ENCODE data around the gene ZNF383.
A peak's percentile ranks its signal among the peaks of the same experiment; 100 is the strongest.
"Not testable (repeated sequence)": the region's sequence is repeated elsewhere in the genome, so short reads cannot be mapped to it uniquely, and the experiment has no call there.

Gene ZNF383

DNA sequence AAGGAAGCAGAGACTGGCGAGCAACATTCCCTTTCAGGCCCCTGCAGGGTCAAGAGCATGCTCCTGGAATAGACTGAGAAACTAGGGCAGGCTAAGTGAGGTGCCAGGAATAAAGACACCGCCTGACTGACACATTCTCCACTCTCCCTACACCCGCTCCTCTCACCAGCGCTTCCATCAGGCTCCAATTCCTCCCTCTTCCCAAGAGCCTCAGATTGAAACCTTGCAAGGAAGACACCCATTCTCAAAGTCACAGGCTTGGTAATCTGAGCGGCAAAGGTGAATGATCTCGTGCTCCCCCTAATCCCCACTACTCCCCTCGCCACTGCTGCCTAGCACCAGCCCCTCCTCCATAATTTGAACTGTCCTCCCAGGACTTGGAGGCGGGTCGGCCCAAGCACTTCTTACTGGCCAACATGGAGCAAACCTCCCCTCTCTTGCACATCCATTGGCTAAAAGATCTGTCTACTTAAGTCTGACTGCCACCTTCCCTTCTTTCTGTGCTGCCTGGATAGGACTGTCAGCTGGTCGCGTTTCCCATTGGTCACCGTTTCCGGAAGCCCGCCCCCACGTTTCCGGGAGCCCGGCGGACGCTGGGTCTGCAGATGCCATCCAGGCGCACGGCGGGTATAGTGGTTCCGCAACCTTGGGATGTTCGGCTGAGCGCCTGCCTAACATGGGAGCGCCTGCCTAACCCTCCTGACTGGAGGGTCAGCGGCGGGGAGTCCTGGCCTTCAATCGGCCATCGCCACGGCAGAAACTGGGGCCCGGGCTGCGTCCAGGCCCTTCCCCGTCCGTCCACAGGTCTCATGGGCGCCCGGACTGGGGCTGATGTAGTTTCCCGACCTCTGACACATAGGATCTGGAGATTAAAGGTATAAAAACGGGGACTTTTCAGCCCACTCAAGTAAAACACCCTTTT, 33.6 kb downstream of the ZNF383 start:
- H3K36me3 Mint-ChIP-seq (ENCODE audit: low read depth) = no peaks in the 10 kb centered on the region
- intact Hi-C loops (cut with micrococcal nuclease) = no loop called here
- H3K4me1 Mint-ChIP-seq (ENCODE audit: low read depth) = peaks cover 7% of the 10 kb centered on the region
- no peak overlapping the region for H3K27ac Mint-ChIP-seq
- H3K9me3 Mint-ChIP-seq = peaks cover 85% of the 10 kb centered on the region
- H3K27me3 Mint-ChIP-seq = no peaks in the 10 kb centered on the region
- H3K4me3 Mint-ChIP-seq = peak overlapping the region; percentile 48

DNA sequence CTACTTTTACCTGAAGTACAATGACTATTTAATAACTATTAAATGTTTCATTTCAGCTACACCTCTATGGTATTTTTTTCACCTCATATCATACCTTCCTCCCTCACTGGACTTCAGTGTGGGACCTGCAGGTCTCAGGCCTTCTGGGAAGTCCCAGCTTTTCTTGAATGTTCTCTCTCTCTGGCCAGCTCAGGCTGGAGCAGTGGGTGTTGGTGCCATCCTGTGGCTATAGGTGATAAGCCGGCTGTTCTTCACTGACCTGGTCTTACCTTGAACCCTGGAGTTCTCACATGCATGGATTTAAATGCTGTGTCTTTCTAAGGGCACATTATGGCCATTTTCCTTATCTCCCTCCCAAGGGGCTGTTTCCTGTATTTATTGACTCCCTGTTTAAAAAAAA, 45.0 kb downstream of the ZNF383 start:
- H3K36me3 Mint-ChIP-seq (ENCODE audit: low read depth); H3K4me3 Mint-ChIP-seq: not testable (repeated sequence)

DNA sequence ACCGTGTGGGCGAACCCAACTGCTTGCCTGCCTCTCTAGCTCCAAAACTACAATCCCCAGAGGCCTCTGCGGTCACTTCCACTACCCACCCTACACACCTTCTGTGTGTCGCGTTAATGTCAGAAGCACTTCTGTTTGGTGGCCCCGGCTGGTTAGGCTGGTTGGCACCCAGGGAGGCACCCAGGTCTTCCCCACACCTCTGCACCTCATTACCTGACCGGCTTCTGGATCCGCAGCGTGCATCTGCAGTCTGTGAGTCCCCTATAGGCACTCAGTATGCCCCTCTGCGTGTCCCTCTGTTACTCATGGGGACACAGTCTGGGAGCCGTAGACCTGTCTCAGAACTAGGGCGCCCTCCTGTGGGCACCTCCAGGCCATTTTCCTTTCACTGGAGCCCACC, 49.0 kb downstream of the ZNF383 start:
- H3K36me3 Mint-ChIP-seq (ENCODE audit: low read depth); intact Hi-C loops (cut with micrococcal nuclease): not testable (repeated sequence)
- peaks cover 34% of the 10 kb centered on the region for H3K9me3 Mint-ChIP-seq

More for the DNA sequence above, 45.0 kb downstream of the ZNF383 start:
- H3K4me1 Mint-ChIP-seq (ENCODE audit: low read depth); H3K27ac Mint-ChIP-seq; intact Hi-C loops (cut with micrococcal nuclease); H3K27me3 Mint-ChIP-seq: not testable (repeated sequence)
- peaks cover 63% of the 10 kb centered on the region for H3K9me3 Mint-ChIP-seq

DNA sequence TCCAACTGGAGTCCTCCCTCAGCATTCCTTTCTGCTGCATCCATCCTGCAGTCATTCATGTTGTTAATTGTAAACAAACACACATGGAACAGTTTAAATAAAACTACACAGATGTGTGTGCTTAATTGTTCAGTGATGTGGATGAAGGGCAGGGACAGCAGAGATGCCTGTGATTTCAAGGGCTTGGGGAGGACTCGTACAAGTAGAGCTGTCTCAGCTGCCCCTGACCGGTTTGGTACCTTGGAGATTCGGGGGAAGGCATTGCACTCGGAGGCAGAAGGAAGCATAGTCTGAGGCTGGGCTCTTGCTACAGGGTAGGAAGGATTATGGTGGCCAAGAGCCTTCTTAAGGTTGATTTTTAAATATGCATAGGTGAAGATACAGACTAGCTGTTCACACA, 49.7 kb downstream of the ZNF383 start:
- H3K36me3 Mint-ChIP-seq (ENCODE audit: low read depth); H3K27ac Mint-ChIP-seq; H3K27me3 Mint-ChIP-seq; H3K4me1 Mint-ChIP-seq (ENCODE audit: low read depth); H3K4me3 Mint-ChIP-seq; intact Hi-C loops (cut with micrococcal nuclease): not testable (repeated sequence)
- H3K9me3 Mint-ChIP-seq = peaks cover 26% of the 10 kb centered on the region

More for the DNA sequence above, 49.0 kb downstream of the ZNF383 start:
- not testable (repeated sequence) for H3K27ac Mint-ChIP-seq; H3K4me3 Mint-ChIP-seq; H3K27me3 Mint-ChIP-seq; H3K4me1 Mint-ChIP-seq (ENCODE audit: low read depth)

DNA sequence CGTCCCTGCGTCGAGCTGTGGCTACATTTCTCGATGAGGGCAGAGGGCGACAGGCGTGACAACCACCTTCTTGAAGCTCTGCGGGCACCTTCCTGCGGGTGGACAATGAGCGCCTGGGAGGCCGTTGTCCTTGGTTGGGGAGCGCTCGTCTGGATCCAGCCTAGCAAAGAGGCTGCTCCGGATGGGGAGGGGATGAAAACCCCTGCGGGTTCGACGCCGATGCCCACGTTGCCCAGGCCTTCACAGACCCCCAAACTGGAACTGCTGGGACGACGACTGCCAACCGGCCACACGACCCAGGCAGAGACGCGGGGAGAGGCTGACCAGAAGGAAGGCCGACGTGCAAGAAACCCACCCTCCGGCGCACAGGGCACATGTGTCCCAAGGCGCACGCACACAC, 62.6 kb downstream of the ZNF383 start:
- H3K4me1 Mint-ChIP-seq (ENCODE audit: low read depth); intact Hi-C loops (cut with micrococcal nuclease); H3K4me3 Mint-ChIP-seq; H3K27me3 Mint-ChIP-seq; H3K27ac Mint-ChIP-seq; H3K36me3 Mint-ChIP-seq (ENCODE audit: low read depth); H3K9me3 Mint-ChIP-seq: not testable (repeated sequence)

DNA sequence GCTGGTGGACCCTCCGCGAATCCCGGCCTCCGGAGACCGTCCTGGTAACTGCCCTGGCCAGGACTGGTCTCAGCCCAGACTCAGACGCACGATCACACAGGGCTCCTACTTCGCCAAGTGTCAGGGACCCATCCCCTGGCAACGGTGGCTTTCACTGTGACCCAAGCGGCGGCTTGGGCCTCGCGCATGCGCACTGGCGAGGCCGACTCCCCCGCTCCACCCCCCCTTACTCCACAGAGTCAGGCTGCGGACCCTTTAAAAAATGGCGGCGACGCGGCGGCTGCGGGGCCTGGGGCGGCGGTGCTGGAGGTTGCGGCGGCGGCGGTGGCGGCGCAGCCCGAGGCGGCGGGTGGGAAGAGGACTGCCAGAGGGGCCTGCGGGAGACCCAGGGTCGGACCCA, 66.0 kb downstream of the ZNF383 start:
- H3K27me3 Mint-ChIP-seq; H3K4me3 Mint-ChIP-seq; H3K4me1 Mint-ChIP-seq (ENCODE audit: low read depth); H3K36me3 Mint-ChIP-seq (ENCODE audit: low read depth); H3K9me3 Mint-ChIP-seq; intact Hi-C loops (cut with micrococcal nuclease); H3K27ac Mint-ChIP-seq: not testable (repeated sequence)

DNA sequence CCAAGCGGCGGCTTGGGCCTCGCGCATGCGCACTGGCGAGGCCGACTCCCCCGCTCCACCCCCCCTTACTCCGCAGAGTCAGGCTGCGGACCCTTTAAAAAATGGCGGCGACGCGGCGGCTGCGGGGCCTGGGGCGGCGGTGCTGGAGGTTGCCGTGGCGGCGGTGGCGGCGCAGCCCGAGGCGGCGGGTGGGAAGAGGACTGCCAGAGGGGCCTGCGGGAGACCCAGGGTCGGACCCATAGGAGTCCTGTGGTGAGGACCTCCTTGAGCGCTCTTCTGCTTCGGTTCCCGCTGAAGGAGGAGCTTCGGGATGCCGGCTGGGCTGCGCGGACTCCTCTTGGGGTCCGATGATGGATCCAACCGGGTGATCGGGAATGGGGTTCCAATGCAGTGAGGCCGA, 71.2 kb downstream of the ZNF383 start:
- H3K9me3 Mint-ChIP-seq; H3K4me3 Mint-ChIP-seq; H3K27ac Mint-ChIP-seq; H3K36me3 Mint-ChIP-seq (ENCODE audit: low read depth); H3K27me3 Mint-ChIP-seq; H3K4me1 Mint-ChIP-seq (ENCODE audit: low read depth); intact Hi-C loops (cut with micrococcal nuclease): not testable (repeated sequence)

DNA sequence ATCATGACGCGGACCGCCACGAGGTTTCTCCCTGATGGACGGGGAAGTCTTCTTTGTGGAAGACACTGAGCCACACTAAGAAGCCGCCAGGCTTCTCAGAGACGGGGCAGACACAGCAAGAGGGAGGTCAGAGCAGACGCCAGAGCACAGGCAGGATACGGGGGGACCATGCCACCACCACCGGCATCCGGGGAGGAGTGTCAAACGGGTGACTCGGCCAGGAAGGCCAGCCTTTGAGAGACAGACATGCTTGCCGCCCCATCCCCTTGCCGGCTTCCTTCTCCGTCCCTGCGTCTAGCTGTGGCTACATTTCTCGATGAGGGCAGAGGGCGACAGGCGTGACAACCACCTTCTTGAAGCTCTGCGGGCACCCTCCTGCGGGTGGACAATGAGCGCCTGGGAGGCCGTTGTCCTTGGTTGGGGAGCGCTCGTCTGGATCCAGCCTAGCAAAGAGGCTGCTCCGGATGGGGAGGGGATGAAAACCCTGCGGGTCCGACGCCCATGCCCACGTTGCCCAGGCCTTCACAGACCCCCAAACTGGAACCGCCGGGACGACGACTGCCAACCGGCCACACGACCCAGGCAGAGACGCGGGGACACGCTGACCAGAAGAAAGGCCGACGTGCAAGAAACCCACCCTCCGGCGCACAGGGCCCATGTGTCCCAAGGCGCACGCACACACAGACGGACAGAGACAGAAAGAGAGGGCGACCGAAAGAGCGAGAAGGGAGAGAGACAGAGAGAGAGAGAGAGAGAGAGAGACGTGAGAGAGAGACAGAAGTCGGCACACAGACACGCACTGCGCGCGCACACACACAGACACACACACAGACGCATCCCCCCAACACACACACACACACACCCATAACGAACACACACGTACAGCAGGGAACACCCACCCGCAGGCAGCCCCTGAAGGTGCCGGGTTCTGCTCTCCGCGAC, 75.3 kb downstream of the ZNF383 start:
- H3K36me3 Mint-ChIP-seq (ENCODE audit: low read depth); H3K4me1 Mint-ChIP-seq (ENCODE audit: low read depth); H3K9me3 Mint-ChIP-seq; intact Hi-C loops (cut with micrococcal nuclease); H3K27me3 Mint-ChIP-seq; H3K4me3 Mint-ChIP-seq; H3K27ac Mint-ChIP-seq: not testable (repeated sequence)

DNA sequence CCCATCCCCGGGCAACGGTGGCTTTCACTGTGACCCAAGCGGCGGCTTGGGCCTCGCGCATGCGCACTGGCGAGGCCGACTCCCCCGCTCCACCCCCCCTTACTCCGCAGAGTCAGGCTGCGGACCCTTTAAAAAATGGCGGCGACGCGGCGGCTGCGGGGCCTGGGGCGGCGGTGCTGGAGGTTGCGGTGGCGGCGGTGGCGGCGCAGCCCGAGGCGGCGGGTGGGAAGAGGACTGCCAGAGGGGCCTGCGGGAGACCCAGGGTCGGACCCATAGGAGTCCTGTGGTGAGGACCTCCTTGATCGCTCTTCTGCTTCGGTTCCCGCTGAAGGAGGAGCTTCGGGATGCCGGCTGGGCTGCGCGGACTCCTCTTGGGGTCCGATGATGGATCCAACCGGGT, 76.2 kb downstream of the ZNF383 start:
- H3K27me3 Mint-ChIP-seq; H3K36me3 Mint-ChIP-seq (ENCODE audit: low read depth); H3K4me3 Mint-ChIP-seq; H3K4me1 Mint-ChIP-seq (ENCODE audit: low read depth); H3K9me3 Mint-ChIP-seq; H3K27ac Mint-ChIP-seq; intact Hi-C loops (cut with micrococcal nuclease): not testable (repeated sequence)
